ENCODE results near the gene CFB. TPM values are rescaled to one million over a fixed set of nuclear protein-coding genes. Genes with fewer than 3 reads are reported as not detected.
"Not testable (repeated sequence)": the region's sequence is repeated elsewhere in the genome, so short reads cannot be mapped to it uniquely, and the experiment has no call there.

CFB gene
- polyA plus RNA-seq (2013, experiment 1 of 2; ENCODE audit: insufficient read length): 4.3 TPM
- polyA plus RNA-seq (2013, experiment 2 of 2; ENCODE audit: insufficient read length): 5.9 TPM

- peak; percentile 85 for DNase-seq
Observed at GRCh38 chr6:31945507-31946369, at the start of gene CFB. CFB (plus strand) TSS chr6:31946095; CDS start chr6:31946222, 127 bp downstream.

- no peak for DNase-seq
Observed at GRCh38 chr6:31896493-31896855, 49.4 kb upstream of the CFB start.

- DNase-seq: no peak
Observed at GRCh38 chr6:31896856-31897611, 48.9 kb upstream of the CFB start.

- DNase-seq: peak; percentile 80
Observed at GRCh38 chr6:31897612-31898382, 48.1 kb upstream of the CFB start, which contains the start of gene EHMT2. EHMT2 (minus strand) TSS chr6:31897698; CDS start chr6:31897677, 21 bp downstream.

GRCh38 chr6:31898383-31899011 lies 47.4 kb upstream of the CFB start:
- DNase-seq: peak; percentile 23

GRCh38 chr6:31899215-31899614 lies 46.7 kb upstream of the CFB start:
- no peak for DNase-seq

- no peak for DNase-seq
Observed at GRCh38 chr6:31899882-31900722, 45.8 kb upstream of the CFB start.

- no peak for DNase-seq
Observed at GRCh38 chr6:31900917-31901414, 44.9 kb upstream of the CFB start.

- peak; percentile 51 for DNase-seq
Observed at GRCh38 chr6:31901415-31901952, 44.4 kb upstream of the CFB start.

- peak; percentile 96 for DNase-seq
Observed at GRCh38 chr6:31901953-31902643, 43.8 kb upstream of the CFB start, which contains the start of gene ZBTB12. ZBTB12 (minus strand) TSS chr6:31902086; CDS start chr6:31901305, 781 bp downstream.

- DNase-seq: no peak
Observed at GRCh38 chr6:31903957-31904356, 41.9 kb upstream of the CFB start.

GRCh38 chr6:31905041-31905440 lies 40.9 kb upstream of the CFB start:
- no peak for DNase-seq

GRCh38 chr6:31906122-31906521 lies 39.8 kb upstream of the CFB start:
- no peak for DNase-seq

GRCh38 chr6:31906727-31907126 lies 39.2 kb upstream of the CFB start:
- not testable (repeated sequence) for DNase-seq

- DNase-seq: peak; percentile 71
Observed at GRCh38 chr6:31907158-31907813, 38.6 kb upstream of the CFB start.

GRCh38 chr6:31908255-31908654 lies 37.6 kb upstream of the CFB start:
- DNase-seq: not testable (repeated sequence)

GRCh38 chr6:31908791-31909190 lies 37.1 kb upstream of the CFB start:
- peak; percentile 19 for DNase-seq

GRCh38 chr6:31909298-31909697 lies 36.6 kb upstream of the CFB start:
- not testable (repeated sequence) for DNase-seq
